Calu3 (cell line): Measurements from ENCODE around the gene ZNF324B. TPM values are rescaled to one million over a fixed set of nuclear protein-coding genes. Genes with fewer than 3 reads are reported as not detected.
A peak's percentile ranks its signal among the peaks of the same experiment; 100 is the strongest.

Experiments
- BruUV-seq: library from RNA; stranded (reverse); fragments of 400-500 nt; replicated peaks from 2 replicates; lab custom pipeline; 2021; lab: Mats Ljungman, UMichigan
- CTCF ChIA-PET: fragments of 300-600 bp; sonication (Branson Sonifier 250); formaldehyde crosslinking; loops from one replicate; lab custom pipeline; 2022; ENCODE audit warnings: antibody characterized with exemption; lab: Charles Lee
- DNase-seq: peaks from one replicate; pipeline ENCODE4 v3.0.0; 2022
- H3K27ac Mint-ChIP-seq: one replicate; pipeline ENCODE4 v1.8.0; 2022; ENCODE audit warnings: mixed read lengths; ENCODE audit not compliant: unreplicated experiment
- H3K27me3 Mint-ChIP-seq: one replicate; pipeline ENCODE4 v1.8.0; 2022; ENCODE audit warnings: mixed read lengths; ENCODE audit not compliant: unreplicated experiment
- H3K36me3 Mint-ChIP-seq: one replicate; pipeline ENCODE4 v1.8.0; 2022; ENCODE audit warnings: mild to moderate bottlenecking, moderate library complexity, mixed read lengths; ENCODE audit not compliant: insufficient read depth, unreplicated experiment
- H3K4me1 Mint-ChIP-seq: one replicate; pipeline ENCODE4 v1.8.0; 2022; ENCODE audit warnings: mild to moderate bottlenecking, low read depth, mixed read lengths; ENCODE audit not compliant: unreplicated experiment
- H3K4me3 Mint-ChIP-seq: one replicate; pipeline ENCODE4 v1.8.0; 2022; ENCODE audit warnings: mild to moderate bottlenecking, low read depth, moderate library complexity, mixed read lengths; ENCODE audit not compliant: unreplicated experiment
- H3K9me3 Mint-ChIP-seq: one replicate; pipeline ENCODE4 v1.8.0; 2022; ENCODE audit warnings: low read depth, mixed read lengths; ENCODE audit not compliant: unreplicated experiment
- intact Hi-C: fragments of 100-400 bp; cut with micrococcal nuclease; formaldehyde crosslinking; loops from one replicate; pipeline ENCODE4 v1.10.0; 2022; ENCODE audit not compliant: unreplicated experiment
- total RNA-seq: library from RNA; stranded (reverse); gene quantifications from 2 replicates; pipeline ENCODE4 v1.2.3, GENCODE V29; 2022
- TF ChIP-seq, protein P1 (sequence below): fragments of 200-600 bp; IDR thresholded peaks from one replicate; pipeline ENCODE4 v1.8.0; 2022; ENCODE audit warnings: antibody characterized with exemption; ENCODE audit not compliant: unreplicated experiment

Gene ZNF324B
- total RNA-seq, 1 experiment from 2014 or later, result 13.7 TPM

DNA sequence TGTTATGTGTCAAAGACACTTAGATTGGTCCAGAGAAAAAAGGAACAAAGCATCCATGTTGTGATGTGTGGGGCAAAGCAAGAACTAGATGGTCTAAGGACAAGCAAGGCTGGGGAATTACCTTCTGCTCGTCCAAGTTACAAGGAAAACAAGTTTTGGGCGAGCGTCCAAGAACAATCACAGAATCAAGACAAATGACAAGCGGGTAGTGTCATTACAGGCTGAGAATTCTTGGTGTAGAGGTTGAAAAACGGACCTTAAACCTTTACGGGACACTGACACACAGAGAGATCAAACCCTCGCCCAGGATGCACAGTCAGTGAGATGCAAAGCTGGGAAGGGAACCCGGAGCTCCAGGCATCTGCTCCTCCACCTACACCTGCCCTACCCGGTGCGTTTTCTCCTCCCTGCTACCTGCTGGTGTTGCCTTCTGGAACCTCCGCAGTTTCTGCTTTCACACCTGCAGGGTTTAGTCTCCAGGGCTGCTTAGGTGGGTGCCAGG, 515 bp upstream of the ZNF324B start:
- TF ChIP-seq, protein P1, sequence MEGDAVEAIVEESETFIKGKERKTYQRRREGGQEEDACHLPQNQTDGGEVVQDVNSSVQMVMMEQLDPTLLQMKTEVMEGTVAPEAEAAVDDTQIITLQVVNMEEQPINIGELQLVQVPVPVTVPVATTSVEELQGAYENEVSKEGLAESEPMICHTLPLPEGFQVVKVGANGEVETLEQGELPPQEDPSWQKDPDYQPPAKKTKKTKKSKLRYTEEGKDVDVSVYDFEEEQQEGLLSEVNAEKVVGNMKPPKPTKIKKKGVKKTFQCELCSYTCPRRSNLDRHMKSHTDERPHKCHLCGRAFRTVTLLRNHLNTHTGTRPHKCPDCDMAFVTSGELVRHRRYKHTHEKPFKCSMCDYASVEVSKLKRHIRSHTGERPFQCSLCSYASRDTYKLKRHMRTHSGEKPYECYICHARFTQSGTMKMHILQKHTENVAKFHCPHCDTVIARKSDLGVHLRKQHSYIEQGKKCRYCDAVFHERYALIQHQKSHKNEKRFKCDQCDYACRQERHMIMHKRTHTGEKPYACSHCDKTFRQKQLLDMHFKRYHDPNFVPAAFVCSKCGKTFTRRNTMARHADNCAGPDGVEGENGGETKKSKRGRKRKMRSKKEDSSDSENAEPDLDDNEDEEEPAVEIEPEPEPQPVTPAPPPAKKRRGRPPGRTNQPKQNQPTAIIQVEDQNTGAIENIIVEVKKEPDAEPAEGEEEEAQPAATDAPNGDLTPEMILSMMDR, result no peak
- CTCF ChIA-PET, result interaction anchor here (0.7 to 1.0 kb wide), 2 partner anchors 11 to 75 kb away, joined by 3 to 4 read pairs; no protein-coding TSS in a partner anchor
- Mint-ChIP-seq H3K4me1 (peaks cover 24% of the 10 kb centered on the region), H3K27ac (peak overlapping the region; percentile 81), H3K36me3 (peaks cover 22% of the 10 kb centered on the region), H3K27me3 (no peaks in the 10 kb centered on the region), H3K9me3 (peaks cover 8% of the 10 kb centered on the region), H3K4me3 (peak overlapping the region; percentile 90)
- DNase-seq, result no peak
- intact Hi-C loops, result loop anchor here (5.0 kb wide), 1 partner anchor 44 kb away; the partner anchor contains the start of gene ZNF584
- BruUV-seq, result no TSS peak

- H3K4me3 Mint-ChIP-seq, result no peak overlapping the region
- no peak for DNase-seq
- BruUV-seq, result no TSS peak
- TF ChIP-seq, protein P1, result no peak
- H3K27ac Mint-ChIP-seq, result no peak overlapping the region
- peaks cover 5% of the 10 kb centered on the region for H3K9me3 Mint-ChIP-seq
- H3K4me1 Mint-ChIP-seq, result peaks cover 24% of the 10 kb centered on the region
- CTCF ChIA-PET, result no interaction called here
- intact Hi-C loops, result loop anchor here (5.0 kb wide), 1 partner anchor 46 kb away; the partner anchor contains the start of gene ZNF584
- no peaks in the 10 kb centered on the region for H3K27me3 Mint-ChIP-seq
- H3K36me3 Mint-ChIP-seq, result peaks cover 22% of the 10 kb centered on the region
Measured at GRCh38 chr19:58453743-58454142, 2.3 kb downstream of the ZNF324B start.

GRCh38 chr19:58455306-58455705, 3.9 kb downstream of the ZNF324B start:
- Mint-ChIP-seq H3K4me3 (no peak overlapping the region), H3K27ac (no peak overlapping the region), H3K4me1 (peaks cover 22% of the 10 kb centered on the region), H3K27me3 (no peaks in the 10 kb centered on the region), H3K9me3 (peaks cover 2% of the 10 kb centered on the region), H3K36me3 (peaks cover 28% of the 10 kb centered on the region)
- BruUV-seq, result no TSS peak
- no peak for DNase-seq
- CTCF ChIA-PET, result no interaction called here
- intact Hi-C loops, result no loop called here
- TF ChIP-seq, protein P1, result no peak

GRCh38 chr19:58456111-58456510, 4.7 kb downstream of the ZNF324B start:
- TF ChIP-seq, protein P1, result no peak

More at GRCh38 chr19:58456111-58456510, 4.7 kb downstream of the ZNF324B start:
- Mint-ChIP-seq H3K4me3 (no peak overlapping the region), H3K27me3 (no peaks in the 10 kb centered on the region), H3K36me3 (peaks cover 23% of the 10 kb centered on the region), H3K4me1 (peaks cover 14% of the 10 kb centered on the region), H3K27ac (no peak overlapping the region), H3K9me3 (peaks cover 2% of the 10 kb centered on the region)
- intact Hi-C loops, result no loop called here
- no peak for DNase-seq
- no TSS peak for BruUV-seq
- CTCF ChIA-PET, result no interaction called here
